ENCODE measurements around the gene CASK.

DNA sequence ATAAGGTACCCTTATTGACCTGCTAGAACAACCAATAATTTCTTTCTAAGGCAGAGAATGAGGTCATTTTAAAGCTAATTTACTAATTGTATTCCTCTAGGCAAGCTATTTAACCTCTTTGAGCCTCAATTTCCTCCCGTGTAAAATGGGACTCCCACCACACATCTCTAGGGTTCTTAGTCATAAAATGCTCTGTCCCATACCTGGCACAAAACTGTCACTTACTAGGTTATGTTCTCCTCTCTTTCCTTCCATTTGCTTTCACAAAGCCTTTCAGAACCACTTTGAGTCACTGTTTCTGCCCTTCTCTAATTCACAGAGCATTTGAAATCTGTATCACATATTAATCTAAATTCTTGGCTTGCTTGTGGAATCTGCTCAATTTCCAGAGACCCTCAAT, 201.8 kb downstream of the CASK start:
- TF ChIP-seq TARDBP (IDR thresholded peaks at IDR 0.05) (no peak), ARNT (IDR thresholded peaks at IDR 0.05) (no peak), SP1 (IDR thresholded peaks at IDR 0.05) (no peak), SUZ12 (IDR thresholded peaks at IDR 0.05) (no peak), LEF1 (IDR thresholded peaks at IDR 0.05; ENCODE audit: borderline replicate concordance) (no peak), CTBP1 (IDR thresholded peaks at IDR 0.05; ENCODE audit: borderline replicate concordance) (no peak), FOXK2 (IDR thresholded peaks at IDR 0.05) (no peak), BHLHE40 (IDR thresholded peaks at IDR 0.05; ENCODE audit: borderline replicate concordance) (no peak), FOXA1 (IDR thresholded peaks at IDR 0.05) (no peak), NFRKB (IDR thresholded peaks at IDR 0.05) (no peak)
